GM15510 (cell line): ENCODE results near the gene TOR4A.

Source experiments
- POLR2A ChIP-seq: IDR thresholded peaks from 3 replicates; pipeline ENCODE4 v1.6.1; 2011; ENCODE audit warnings: borderline replicate concordance; ENCODE audit not compliant: insufficient read length; ENCODE audit errors: extremely low read depth

TOR4A gene

DNA sequence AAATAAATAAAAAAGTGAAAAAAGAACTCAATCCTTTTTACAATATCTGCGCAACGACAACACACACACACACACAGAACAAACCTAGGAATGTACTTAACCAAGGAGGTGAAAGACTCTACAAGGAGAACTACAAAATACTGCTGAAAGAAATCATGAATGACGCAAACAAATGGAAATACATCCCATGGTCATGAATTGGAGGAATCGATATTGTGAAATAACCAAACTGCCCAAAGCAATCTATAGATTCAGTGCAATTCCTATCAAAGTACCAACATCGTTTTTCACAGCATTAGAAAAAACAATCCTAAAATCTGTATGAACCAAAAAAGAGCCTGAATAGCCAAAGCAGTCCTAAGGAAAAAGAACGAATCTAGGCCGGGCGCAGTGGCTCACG is 54.4 kb downstream of the TOR4A start:
- TF ChIP-seq POLR2A, result no peak
